ENCODE data around the gene IKZF3. TPM values are rescaled to one million over a fixed set of nuclear protein-coding genes. Genes with fewer than 3 reads are reported as not detected.
"Not testable (repeated sequence)": the region's sequence is repeated elsewhere in the genome, so short reads cannot be mapped to it uniquely, and the experiment has no call there.

The IKZF3 gene
- total RNA-seq, 1 donor from 2014 or later: not detected

- TF ChIP-seq CTCF (IDR thresholded peaks at IDR 0.05; ENCODE audit: unreplicated experiment): no peak
- Mint-ChIP-seq H3K4me1 (ENCODE audit: unreplicated experiment) (no peaks in the 10 kb centered on the region), H3K4me3 (ENCODE audit: unreplicated experiment) (no peak overlapping the region), H3K27ac (ENCODE audit: unreplicated experiment) (no peak overlapping the region), H3K9me3 (ENCODE audit: unreplicated experiment) (no peaks in the 10 kb centered on the region), H3K27me3 (ENCODE audit: unreplicated experiment) (peaks cover 2% of the 10 kb centered on the region), H3K36me3 (ENCODE audit: low read depth, unreplicated experiment) (no peaks in the 10 kb centered on the region)
- DNase-seq (ENCODE audit: low spot score): no peak
Measured at GRCh38 chr17:39765766-39766165, 98.3 kb downstream of the IKZF3 start.

- no peak for TF ChIP-seq CTCF (IDR thresholded peaks at IDR 0.05; ENCODE audit: unreplicated experiment)
Measured at GRCh38 chr17:39765175-39765574, 98.9 kb downstream of the IKZF3 start.

GRCh38 chr17:39764171-39764570 lies 99.9 kb downstream of the IKZF3 start:
- H3K27me3 Mint-ChIP-seq (ENCODE audit: unreplicated experiment); H3K9me3 Mint-ChIP-seq (ENCODE audit: unreplicated experiment); DNase-seq (ENCODE audit: low spot score); H3K4me3 Mint-ChIP-seq (ENCODE audit: unreplicated experiment); H3K4me1 Mint-ChIP-seq (ENCODE audit: unreplicated experiment); H3K36me3 Mint-ChIP-seq (ENCODE audit: low read depth, unreplicated experiment); H3K27ac Mint-ChIP-seq (ENCODE audit: unreplicated experiment): not testable (repeated sequence)

More at GRCh38 chr17:39765175-39765574, 98.9 kb downstream of the IKZF3 start:
- H3K4me3 Mint-ChIP-seq (ENCODE audit: unreplicated experiment): no peak overlapping the region
- DNase-seq (ENCODE audit: low spot score): no peak
- no peaks in the 10 kb centered on the region for H3K9me3 Mint-ChIP-seq (ENCODE audit: unreplicated experiment)
- no peak overlapping the region for H3K27ac Mint-ChIP-seq (ENCODE audit: unreplicated experiment)
- H3K4me1 Mint-ChIP-seq (ENCODE audit: unreplicated experiment): no peaks in the 10 kb centered on the region
- no peaks in the 10 kb centered on the region for H3K36me3 Mint-ChIP-seq (ENCODE audit: low read depth, unreplicated experiment)
- H3K27me3 Mint-ChIP-seq (ENCODE audit: unreplicated experiment): peaks cover 2% of the 10 kb centered on the region

DNA sequence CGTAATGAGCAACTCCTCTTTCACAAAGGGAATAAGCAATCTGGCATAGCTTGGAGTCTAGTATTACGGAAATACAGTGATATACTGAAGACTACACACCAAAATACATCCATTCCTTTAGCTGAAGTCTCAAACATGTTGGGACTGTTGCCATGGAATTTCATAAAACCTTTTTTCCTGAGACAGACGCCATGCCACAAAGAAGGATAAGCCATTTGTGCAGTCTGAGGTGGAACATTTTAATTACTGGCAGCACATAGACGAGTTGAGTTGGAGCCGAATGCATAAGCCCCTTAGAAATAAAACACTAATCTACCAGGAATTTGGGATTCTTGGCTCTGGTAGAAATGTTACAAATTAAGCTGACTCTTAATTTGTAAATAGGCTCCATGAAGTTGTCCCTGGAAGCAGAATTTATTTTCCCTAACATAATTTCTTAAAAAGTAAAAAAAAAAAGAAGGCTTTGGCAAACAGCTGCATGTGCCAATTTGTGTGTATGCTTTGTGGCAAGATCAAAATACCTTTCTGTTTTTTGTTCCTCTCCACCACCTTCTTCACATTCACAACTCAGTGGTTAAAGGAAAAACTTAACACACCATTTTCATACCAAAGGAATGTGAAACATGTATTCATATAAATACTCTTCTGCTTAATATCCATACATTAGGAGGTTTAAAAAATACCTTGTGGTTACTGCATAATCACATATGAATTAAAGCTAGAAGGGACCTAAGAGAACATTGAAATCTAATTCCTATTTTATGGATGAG lies 100.9 kb downstream of the IKZF3 start:
- Mint-ChIP-seq H3K4me1 (ENCODE audit: unreplicated experiment) (no peaks in the 10 kb centered on the region), H3K9me3 (ENCODE audit: unreplicated experiment) (no peaks in the 10 kb centered on the region), H3K4me3 (ENCODE audit: unreplicated experiment) (no peak overlapping the region), H3K36me3 (ENCODE audit: low read depth, unreplicated experiment) (no peaks in the 10 kb centered on the region), H3K27me3 (ENCODE audit: unreplicated experiment) (peaks cover 2% of the 10 kb centered on the region), H3K27ac (ENCODE audit: unreplicated experiment) (no peak overlapping the region)
- DNase-seq (ENCODE audit: low spot score): no peak
- TF ChIP-seq CTCF (IDR thresholded peaks at IDR 0.05; ENCODE audit: unreplicated experiment): no peak

GRCh38 chr17:39761861-39762496 lies 102.1 kb downstream of the IKZF3 start:
- Mint-ChIP-seq H3K36me3 (ENCODE audit: low read depth, unreplicated experiment) (no peaks in the 10 kb centered on the region), H3K27ac (ENCODE audit: unreplicated experiment) (no peak overlapping the region), H3K4me1 (ENCODE audit: unreplicated experiment) (no peaks in the 10 kb centered on the region), H3K9me3 (ENCODE audit: unreplicated experiment) (no peaks in the 10 kb centered on the region), H3K4me3 (ENCODE audit: unreplicated experiment) (no peak overlapping the region), H3K27me3 (ENCODE audit: unreplicated experiment) (no peaks in the 10 kb centered on the region)
- no peak for DNase-seq (ENCODE audit: low spot score)
- no peak for TF ChIP-seq CTCF (IDR thresholded peaks at IDR 0.05; ENCODE audit: unreplicated experiment)

Data from endothelial cell (in vitro differentiated cells).